Raji (cell line): Measurements from ENCODE around the gene GLIS1.

ENCODE experiments used
- POLR2A ChIP-seq: IDR thresholded peaks from 2 replicates; pipeline ENCODE4 v1.6.1; 2011; ENCODE audit warnings: low read depth, low read length, control low read depth; ENCODE audit not compliant: insufficient read depth

The GLIS1 gene

DNA sequence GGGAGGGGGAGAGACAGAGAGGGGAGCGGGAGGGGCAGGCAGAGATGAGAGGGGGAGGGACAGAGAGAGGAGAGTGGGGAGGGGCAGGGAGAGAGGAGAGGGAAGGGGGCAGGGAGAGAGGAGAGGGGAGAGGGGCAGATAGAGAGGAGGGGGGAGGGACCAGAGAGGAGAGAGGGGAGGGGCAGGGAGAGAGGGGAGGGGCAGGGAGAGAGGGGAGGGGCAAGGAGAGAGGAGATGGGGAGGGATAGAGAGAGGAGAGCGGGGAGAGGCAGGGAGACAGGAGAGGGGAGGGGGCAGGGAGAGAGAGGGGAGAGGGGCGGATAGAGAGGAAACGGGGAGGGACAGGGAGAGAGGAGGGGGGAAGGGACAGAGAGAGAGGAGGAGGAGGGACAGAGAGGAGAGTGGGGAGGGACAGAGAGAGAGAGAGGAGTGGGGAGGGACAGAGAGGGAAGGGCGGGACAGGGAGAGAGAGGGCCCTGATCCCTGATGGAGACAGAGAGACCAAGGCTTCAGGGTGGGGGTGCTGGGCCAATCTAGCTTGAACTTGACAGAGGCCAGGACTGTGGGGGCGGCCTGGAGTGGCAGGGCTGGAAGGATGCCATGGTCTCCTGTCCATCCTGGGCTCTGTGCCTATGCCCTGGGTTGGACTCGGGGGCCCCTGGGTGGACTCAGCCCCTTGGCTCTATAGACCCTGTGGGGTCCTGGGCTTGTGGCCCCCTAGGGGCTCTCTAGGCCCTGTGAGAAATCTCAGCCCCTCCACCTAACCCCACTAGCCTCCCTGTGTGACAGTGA, 236.1 kb downstream of the GLIS1 start:
- no peak for TF ChIP-seq POLR2A

DNA sequence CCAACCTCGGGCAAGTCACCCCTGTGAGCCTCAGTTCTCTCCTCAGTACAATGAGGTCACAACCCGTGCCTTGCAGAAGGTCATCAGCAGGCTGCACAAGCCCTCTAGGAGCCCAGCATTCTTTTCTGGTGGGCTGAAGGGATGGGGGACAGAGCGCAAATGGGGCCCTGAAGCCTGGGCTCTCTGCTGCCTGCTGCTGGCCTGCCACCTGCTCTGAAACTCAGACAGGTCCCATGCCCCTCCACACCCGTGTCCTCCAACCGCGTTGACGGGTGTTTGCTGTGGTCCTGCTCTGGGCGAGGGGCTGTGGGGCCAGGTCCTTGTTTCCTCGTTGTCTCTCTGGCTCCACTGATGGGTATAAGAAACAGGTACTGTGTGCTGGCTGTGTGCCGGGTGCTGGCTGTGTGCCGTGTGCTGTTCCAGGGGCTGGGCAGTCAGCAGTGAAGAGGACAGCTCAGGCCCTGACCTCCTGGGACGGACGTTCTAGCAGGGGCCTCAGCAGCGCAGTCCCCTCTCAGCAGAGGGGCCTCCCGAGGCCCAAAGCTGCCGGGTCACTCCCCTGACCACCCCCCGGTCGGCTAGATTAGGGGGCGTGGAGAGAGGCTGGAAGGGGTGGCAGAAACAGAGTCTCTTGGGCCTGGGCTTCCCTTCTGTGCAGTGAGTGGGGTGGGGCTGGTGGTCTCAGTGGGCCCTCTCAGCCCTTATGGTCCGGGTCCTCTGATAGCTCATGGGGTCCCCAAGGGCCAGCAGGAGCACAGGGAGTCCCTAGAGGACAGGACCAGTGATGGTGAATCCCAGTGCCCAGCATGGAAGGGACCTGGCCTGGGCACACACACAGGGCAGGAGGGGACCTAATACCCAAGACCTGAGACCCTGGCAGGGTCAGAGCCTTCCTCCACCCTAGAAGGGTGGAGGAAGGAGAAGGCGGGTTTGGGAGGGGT, 237.6 kb downstream of the GLIS1 start:
- TF ChIP-seq POLR2A, result no peak

DNA sequence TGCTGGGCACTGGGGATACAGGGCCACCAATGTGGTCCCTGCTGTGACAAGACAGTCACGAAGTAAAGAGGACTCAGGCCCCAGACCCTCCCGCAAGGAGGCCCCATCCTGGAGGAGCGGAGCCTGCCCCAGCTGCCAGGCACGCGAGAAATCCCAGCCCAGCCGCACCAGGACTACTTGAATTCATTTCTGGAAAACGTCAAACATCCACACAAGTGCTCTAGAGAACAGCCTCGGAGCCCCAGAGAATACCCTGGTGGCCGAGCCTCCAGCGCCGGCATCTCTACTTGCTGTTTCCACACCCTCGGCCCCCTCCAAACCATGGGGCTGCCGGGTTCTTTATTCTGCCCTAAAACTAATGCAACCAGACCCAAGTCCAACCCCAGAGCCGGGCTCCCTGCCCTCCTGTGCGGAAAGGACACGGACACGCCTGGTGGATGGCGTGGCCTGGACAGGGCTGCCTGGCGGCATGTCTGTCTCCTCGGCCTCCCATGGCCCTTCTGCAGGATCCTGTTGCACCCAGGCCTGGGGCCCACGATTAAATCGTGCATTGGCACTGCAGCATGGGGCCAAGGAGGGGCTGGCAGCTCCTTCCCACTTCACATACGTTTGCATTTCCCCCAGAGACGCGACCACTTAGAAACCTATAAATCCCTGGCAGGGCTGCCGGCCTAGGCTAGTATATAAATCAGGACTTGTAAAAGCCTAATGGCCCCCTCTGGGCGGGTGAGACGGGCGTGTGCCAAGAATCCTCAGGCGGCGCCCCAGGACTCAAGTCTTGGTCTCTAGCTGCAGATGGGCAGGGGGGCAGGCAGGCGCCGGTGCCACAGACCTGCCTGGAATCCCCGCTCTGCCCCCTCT, 238.5 kb downstream of the GLIS1 start:
- no peak for TF ChIP-seq POLR2A

DNA sequence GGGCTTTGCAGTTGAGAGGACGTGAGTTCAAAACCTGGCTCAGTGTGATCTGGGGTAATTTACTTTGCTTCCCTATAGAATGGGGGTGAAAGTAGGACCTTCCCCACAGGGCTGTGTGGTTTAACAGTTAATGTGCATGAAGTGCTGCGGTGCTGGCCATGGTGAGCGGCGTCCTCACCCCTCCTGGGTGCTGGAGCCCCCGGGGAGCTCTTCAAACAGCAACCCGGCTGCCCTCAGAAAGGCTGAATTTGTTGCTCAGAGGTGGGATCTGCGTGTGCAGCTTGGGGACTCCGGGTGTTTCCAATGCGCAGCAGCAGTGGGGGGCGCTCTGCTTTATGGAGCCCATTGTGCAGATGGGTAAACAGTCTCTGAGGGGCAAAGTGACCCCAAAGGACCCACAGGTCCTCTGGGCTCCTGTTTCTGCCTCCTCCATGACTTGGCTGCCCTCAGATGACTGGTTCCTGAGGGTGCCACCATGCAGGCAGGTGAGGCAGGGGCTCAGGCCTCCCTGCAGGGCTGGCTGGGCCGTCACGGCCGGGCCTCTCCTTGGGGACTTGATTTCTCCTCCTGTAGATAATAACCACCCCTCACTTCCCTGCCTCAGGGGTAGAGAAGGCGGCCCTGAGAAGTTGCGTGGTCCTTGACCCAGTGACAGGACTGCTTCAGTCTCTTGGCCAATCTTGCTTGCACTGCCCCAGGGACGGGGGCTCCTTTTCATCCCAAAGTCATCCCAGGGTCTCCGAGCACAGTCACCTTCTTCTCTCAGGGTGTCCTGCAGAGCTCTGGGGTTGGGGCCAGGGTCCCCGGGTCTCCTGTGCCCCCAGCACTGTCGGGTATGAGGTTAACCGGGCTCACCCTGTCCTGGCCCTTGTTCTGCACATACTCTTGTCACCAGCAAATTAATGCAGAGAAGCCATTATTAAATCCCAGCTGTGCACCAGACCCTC, 239.4 kb downstream of the GLIS1 start:
- TF ChIP-seq POLR2A, result no peak

DNA sequence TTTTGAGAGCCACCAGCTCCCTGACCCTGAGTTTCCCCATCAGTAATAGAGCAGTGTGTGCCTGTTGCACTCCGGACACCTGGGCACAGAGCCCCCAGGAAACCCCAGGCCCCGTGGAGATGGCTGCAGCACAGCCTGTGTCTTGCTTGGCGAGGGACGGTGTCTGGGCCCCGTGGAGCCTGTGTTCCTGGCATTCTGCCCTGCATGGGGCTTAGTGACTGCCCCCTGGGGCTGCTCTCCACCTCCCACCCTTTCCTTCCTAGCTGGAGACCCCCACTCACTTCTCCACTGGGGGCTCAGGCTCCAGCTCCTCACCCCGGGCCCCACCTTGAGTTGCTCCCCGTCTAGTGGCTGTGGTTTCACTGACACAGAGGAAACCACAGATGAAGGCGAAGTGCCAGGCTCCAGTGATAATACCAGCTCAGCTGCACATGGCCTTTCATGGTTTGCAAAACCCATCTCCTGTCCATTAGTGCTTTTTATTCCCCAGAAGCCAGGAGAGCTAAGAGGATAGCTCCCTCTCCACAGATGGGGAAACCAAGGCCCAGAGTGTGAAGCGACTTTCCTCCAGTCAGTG, 240.3 kb downstream of the GLIS1 start:
- TF ChIP-seq POLR2A, result no peak

DNA sequence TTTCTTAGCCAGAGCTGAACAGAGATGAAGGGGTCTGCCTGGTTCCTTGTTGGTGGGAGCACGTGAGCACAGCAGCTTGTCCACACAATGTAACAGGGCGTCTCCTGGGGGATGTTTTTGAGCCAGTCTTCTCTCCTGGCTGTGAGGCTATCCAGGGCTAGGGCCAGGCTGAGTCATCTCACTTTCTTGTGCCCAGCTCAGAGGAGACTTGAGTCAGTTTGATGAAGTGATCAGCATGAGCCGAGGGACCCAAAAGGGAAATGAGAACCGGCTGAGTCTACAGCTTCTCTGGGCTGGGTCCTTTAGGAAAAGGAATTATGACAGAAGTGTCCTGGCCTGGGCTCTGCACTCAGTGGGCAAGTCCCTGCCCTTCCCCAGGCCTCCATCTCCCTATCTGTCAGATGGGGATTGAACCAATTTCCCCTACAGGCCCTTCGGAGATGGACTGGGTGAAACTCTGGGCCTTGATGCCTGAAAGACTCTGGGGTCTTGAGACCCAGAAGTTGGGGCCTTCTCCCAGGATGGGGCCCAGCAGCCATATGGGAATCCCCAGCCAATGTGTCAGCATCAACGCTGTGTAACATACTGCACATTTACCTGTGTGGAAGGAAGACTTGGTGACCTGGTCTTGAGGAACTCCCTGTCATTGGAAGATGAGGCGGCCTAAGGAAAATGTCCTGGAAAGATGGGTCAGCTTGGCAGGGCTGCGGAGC, 243.2 kb downstream of the GLIS1 start:
- TF ChIP-seq POLR2A, result no peak

DNA sequence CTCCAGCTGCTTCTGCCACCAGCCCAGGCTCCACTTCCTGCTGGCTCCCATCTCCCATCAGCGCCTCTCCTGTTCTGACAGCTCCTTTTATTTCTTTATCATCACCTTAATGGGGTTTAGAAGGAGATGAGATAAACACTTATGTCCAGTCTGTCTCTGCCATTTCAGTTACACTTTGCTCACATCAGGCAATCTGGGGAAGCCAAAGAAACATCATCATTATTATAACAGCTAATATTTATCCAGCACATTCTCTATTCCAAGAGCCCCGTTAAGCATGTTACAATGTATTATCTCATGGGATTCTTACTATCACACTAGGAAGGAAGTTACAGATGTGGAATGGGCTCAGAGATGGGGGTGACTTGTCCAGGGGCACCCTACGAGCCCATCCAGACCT, 248.6 kb downstream of the GLIS1 start:
- no peak for TF ChIP-seq POLR2A

DNA sequence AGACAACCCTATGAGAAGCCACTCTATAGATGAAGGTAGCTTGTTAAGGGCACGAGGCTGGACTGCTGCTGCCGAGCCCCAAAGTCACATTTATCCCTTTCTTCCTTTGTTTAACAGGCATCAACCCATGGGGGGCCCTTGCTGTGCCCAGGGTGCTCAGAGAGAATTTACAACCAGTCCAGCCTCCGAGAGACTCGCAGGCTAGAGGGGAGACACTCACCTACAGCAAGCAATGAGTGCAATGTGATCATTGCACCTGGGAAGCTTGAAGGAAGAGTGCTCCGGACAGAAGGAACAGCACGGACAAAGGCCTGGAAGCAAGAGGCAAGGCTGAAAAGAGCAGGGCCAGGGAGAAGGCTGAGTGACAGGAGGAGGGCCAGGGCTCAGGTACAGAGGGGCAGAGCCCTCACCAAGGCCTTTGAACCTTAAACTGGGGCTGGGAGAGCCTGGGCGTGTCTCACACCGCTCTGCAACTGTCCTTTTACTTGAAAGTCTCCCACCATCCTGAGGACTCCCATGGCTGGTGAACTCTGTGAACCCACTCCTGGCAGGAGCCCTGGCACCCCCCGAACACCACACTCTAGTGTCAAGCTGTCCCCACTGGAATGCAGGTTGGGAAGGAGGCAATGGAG, 252.5 kb downstream of the GLIS1 start:
- no peak for TF ChIP-seq POLR2A

DNA sequence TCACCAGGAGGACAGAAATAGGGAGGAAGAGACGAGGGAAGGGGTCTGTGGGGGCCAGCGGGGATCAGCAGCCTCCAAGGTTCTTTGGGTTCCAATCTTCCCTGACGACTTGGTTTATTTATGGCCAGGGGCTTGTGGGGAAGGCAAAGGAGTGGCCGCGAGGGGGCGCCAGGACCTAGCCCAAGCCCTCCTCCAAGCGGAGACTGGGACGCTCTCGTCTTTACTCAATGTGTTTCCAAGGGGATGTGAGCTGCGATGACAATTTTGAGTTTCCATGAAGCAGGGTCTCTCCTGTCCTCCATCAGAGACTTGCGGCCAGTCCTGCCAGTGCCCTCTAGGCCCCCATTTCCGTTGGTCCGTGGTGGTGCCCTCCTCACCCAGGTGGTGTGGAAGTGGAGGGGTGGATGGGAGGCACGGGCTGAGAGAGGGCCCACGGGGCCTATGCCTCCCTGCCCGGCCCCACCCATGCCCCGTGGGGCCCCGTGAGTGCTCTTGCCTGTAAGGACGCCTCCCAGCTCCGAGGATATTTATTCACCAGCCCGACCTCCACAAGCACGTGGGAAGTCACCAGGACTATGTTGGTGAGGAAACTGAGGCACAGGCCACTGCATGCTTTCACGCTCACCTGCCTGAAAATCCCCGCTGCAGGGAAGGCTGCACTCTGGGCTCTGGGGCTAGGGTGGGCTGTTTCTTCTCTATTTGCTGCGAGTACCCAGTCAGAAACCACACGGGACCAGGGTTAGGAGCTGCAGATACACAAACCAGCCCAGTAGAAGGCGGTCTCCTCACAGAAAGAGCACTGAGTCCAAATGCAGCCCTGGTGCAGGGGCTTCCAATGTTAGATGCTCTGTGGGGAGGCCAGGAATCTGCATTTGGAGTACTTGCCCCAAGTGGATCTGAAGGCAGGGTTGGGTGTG, 253.2 kb downstream of the GLIS1 start:
- TF ChIP-seq POLR2A, result no peak

DNA sequence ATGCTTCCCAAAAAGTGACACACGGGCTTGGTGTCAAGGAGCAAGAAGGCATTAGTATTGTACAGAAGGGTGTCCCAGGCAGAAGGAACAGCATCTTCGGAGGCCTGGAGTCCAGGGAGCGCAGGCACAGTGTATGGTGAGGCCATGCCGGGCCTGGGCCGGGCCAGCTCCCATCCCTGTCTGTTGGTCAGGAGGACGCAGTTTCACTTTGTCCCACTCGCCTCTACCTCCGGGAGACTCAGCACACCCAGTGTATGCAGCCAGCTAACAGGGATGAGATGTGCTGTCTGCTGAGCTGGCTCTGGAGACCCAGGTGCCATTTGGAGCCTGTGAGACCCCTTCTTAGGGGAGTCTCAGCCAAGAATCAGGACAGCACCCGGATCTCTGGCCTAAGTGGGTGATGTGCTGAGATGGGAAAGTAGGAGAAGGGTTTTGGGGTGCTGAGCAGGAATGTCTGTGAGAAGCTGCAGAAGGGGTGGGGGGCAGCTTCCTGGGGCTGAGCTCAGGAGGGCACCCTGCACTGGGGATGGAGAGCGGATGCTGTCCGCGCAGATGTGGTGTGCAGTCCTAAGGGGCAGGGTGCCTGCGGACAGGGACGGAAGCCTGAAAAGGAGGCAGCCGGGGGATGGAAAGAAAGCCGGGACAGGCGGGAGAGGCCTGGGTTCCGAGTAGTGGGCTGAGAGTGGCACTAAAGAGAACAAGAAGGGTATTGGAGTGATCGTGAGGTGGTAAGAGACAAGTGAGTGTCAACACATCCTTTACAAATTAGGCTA, 254.1 kb downstream of the GLIS1 start:
- no peak for TF ChIP-seq POLR2A

DNA sequence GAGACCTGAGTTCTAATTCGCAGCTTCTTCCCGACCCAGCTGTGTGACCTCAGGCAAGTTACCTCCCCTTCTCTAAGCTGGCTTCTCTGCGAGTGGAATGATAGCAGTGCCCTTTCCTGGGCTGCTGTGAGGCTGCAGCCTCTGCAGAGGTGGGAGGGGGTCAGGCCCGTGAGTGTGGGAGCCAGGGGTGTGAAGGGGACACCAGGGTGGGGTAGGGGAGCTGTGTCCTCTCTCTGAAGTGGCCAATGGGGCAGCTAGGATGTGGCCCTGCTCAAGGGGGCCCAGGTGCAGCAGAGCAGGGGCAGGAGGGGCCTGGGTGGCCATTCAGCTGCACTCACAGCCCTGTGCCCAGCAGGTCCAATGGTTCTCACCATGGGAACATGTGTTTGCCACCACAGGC, 255.3 kb downstream of the GLIS1 start:
- no peak for TF ChIP-seq POLR2A

DNA sequence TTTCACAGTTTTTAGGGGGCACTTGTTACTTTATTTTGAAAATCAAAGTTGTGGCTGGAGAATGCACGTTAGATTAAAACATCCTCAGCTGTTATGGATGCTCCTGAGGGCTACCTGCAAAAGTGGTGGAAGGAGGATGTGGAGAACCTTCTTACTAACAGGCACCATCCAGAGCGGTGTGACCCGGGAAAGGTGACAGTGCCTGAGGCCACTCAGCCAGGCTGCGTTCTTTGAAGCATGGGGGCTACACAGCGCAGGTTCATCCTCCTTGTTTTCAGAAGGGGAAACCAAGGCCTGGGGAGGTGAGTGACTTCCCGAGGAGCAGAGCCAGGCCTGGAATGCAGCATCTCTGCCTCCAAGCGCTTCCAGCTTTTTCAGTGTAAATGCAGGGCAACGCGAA, 255.8 kb downstream of the GLIS1 start:
- TF ChIP-seq POLR2A, result no peak
